Osteocyte (in vitro differentiated cells): Measurements from ENCODE around the gene PRSS33. TPM values are rescaled to one million over a fixed set of nuclear protein-coding genes. Genes with fewer than 3 reads are reported as not detected.

ENCODE experiments used
- DNase-seq: peaks from one replicate; pipeline ENCODE4 v3.0.0; 2021; ENCODE audit warnings: mixed read lengths; ENCODE audit not compliant: unreplicated experiment; ENCODE audit errors: extremely low spot score
- H3K27ac Mint-ChIP-seq: one replicate; pipeline ENCODE4 v1.8.0; 2021; ENCODE audit warnings: mild to moderate bottlenecking, mixed read lengths; ENCODE audit not compliant: unreplicated experiment
- H3K27me3 Mint-ChIP-seq: one replicate; pipeline ENCODE4 v1.8.0; 2021; ENCODE audit warnings: mixed read lengths; ENCODE audit not compliant: unreplicated experiment
- H3K36me3 Mint-ChIP-seq: one replicate; pipeline ENCODE4 v1.8.0; 2021; ENCODE audit warnings: mixed read lengths; ENCODE audit not compliant: unreplicated experiment
- H3K4me1 Mint-ChIP-seq: one replicate; pipeline ENCODE4 v1.8.0; 2021; ENCODE audit warnings: mixed read lengths; ENCODE audit not compliant: unreplicated experiment
- H3K4me3 Mint-ChIP-seq: one replicate; pipeline ENCODE4 v1.8.0; 2021; ENCODE audit warnings: mild to moderate bottlenecking, moderate library complexity, mixed read lengths; ENCODE audit not compliant: unreplicated experiment
- H3K9me3 Mint-ChIP-seq: one replicate; pipeline ENCODE4 v1.8.0; 2021; ENCODE audit warnings: mixed read lengths; ENCODE audit not compliant: unreplicated experiment
- CTCF ChIP-seq: fragments of 200-600 bp; sonication (generic); IDR thresholded peaks from 2 replicates; pipeline ENCODE4 v1.5.0; 2021; ENCODE audit warnings: antibody characterized with exemption, mild to moderate bottlenecking, moderate library complexity
- total RNA-seq: library from RNA; stranded (reverse); gene quantifications from 2 replicates; pipeline ENCODE4 v1.2.1, GENCODE V29; 2021

The PRSS33 gene
- total RNA-seq, 1 donor from 2014 or later = not detected

DNA sequence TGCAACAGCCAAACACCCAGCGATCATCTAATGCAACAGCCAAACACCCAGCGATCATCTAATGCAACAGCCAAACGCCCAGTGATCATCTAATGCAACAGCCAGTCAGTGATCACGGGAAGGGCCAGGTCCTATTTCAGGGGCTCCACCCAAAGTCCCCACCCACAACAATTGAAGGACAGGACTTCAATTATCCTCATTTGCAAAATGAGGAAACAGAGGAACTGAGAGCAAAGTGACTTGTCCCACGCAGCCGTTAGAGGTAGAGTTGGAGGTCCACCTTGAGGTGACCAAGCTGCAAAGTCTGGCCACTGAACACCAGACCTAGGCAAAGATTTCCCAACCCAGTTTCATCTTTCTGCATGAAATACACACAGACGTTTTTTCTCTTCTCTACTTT, 46.4 kb upstream of the PRSS33 start:
- no peak for DNase-seq
- H3K27ac Mint-ChIP-seq = no peak overlapping the region
- no peaks in the 10 kb centered on the region for H3K36me3 Mint-ChIP-seq
- H3K4me3 Mint-ChIP-seq = no peak overlapping the region
- no peak for TF ChIP-seq CTCF
- no peaks in the 10 kb centered on the region for H3K27me3 Mint-ChIP-seq
- H3K4me1 Mint-ChIP-seq = peaks cover 14% of the 10 kb centered on the region
- no peaks in the 10 kb centered on the region for H3K9me3 Mint-ChIP-seq

- H3K4me3 Mint-ChIP-seq = no peak overlapping the region
- DNase-seq = no peak
- peaks cover 11% of the 10 kb centered on the region for H3K4me1 Mint-ChIP-seq
- H3K27ac Mint-ChIP-seq = no peak overlapping the region
- peaks cover 4% of the 10 kb centered on the region for H3K27me3 Mint-ChIP-seq
- no peaks in the 10 kb centered on the region for H3K36me3 Mint-ChIP-seq
- TF ChIP-seq CTCF = no peak
- H3K9me3 Mint-ChIP-seq = no peaks in the 10 kb centered on the region
Measured at GRCh38 chr16:2831203-2831602, 43.8 kb upstream of the PRSS33 start.

DNA sequence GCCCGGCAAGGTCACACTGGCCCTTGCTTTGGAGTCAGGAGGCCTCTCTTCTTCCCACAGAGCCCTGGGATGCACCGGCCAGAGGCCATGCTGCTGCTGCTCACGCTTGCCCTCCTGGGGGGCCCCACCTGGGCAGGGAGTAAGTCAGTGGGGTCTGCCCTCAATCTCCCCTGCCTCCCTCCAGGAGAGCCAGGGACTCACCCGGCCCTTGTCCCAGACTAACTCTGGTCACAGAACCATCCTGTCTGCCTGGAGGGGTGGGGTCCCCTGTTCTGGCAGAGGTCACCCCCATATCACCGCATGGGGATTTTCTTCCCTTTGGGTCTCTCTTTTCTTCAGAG, 43.0 kb upstream of the PRSS33 start:
- Mint-ChIP-seq H3K36me3 (no peaks in the 10 kb centered on the region), H3K27ac (no peak overlapping the region), H3K4me3 (no peak overlapping the region), H3K9me3 (no peaks in the 10 kb centered on the region), H3K27me3 (peaks cover 4% of the 10 kb centered on the region), H3K4me1 (peaks cover 3% of the 10 kb centered on the region)
- TF ChIP-seq CTCF = no peak
- DNase-seq = no peak

DNA sequence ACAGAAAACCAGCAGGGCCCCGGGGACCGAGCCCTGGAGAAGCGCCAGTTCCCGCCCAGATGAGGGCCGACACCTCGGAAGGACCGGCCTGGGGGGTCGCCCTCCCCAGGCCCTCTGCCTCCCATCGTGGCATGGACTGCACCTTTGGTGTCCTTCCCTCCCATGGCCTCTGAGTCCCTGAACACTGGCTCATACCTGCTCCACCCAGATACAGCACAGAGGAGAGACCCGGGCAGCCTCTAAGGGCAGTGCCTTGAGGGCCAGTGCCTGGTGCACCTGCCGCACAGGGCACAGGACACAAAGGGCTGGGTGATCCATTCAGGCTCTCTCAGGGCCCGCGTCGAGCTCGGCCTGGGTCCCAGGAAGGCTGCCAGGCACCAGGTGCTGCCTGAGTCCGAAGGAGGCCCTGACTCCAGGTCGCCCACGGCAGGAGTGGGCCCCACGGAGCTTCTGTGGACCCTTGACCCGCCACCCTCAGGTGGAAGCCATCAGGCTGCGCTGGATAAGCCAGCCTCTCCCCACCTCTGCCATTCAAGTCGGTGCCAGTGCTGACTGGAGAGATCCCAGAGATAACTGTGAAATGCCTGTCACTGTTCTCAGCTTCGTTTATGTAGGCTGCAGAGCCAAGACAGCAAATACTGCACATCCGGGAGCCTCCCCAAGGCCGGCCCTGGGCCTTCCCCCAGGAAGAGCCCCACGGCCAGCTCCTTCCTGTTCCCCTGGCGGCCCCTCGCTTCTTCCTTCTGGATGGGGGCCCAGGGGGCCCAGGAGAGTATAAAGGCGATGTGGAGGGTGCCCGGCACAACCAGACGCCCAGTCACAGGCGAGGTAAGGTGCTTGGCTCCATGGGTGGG, 42.4 kb upstream of the PRSS33 start, which contains the start of gene ZG16B:
TSS of gene ZG16B (plus strand) at position 803 of the 854 bp plus-strand sequence. CDS start 139 bp downstream, outside the sequence.
- TF ChIP-seq CTCF = no peak
- Mint-ChIP-seq H3K4me1 (peaks cover 2% of the 10 kb centered on the region), H3K27ac (no peak within 1 kb of the TSS), H3K27me3 (peaks cover 6% of the 10 kb centered on the region), H3K9me3 (no peaks in the 10 kb centered on the region), H3K36me3 (no peaks in the 10 kb centered on the region), H3K4me3 (no peak within 1 kb of the TSS)
- no peak for DNase-seq

GRCh38 chr16:2828876-2829430, 41.6 kb upstream of the PRSS33 start:
- TF ChIP-seq CTCF = no peak
- no peaks in the 10 kb centered on the region for H3K4me1 Mint-ChIP-seq
- H3K4me3 Mint-ChIP-seq = no peak overlapping the region
- H3K9me3 Mint-ChIP-seq = no peaks in the 10 kb centered on the region
- no peak for DNase-seq
- peaks cover 7% of the 10 kb centered on the region for H3K27me3 Mint-ChIP-seq
- no peak overlapping the region for H3K27ac Mint-ChIP-seq
- H3K36me3 Mint-ChIP-seq = no peaks in the 10 kb centered on the region
